Aorta (tissue), 5 donors: ENCODE measurements around the gene TMEM40. TPM values are rescaled to one million over a fixed set of nuclear protein-coding genes. Genes with fewer than 3 reads are reported as not detected.

Source experiments
- ATAC-seq: fragments of 200-7000 bp; cut with Tn5 transposase; one replicate; pipeline ENCODE4 v1.9.1; 2022; ENCODE audit warnings: moderate library complexity; ENCODE audit not compliant: low FRiP score
- DNase-seq, 2 donors: peaks; one replicate each; pipeline ENCODE4 v3.0.0-alpha.2; 2020
- H3K27ac ChIP-seq, 2 donors: one replicate each; pipeline ENCODE4 v1.5.1; 2013; ENCODE audit warnings: low read length in 2 of 2, mild to moderate bottlenecking in 2 of 2, moderate library complexity in 2 of 2, control low read depth in 1 of 2, inconsistent platforms in 1 of 2, low read depth in 1 of 2
- H3K27me3 ChIP-seq, 2 donors: one replicate each; pipeline ENCODE4 v1.6.1; 2013; ENCODE audit warnings: control low read depth in 1 of 2, low read length in 1 of 2, mild to moderate bottlenecking in 1 of 2, moderate library complexity in 1 of 2; ENCODE audit not compliant: insufficient read depth in 2 of 2, control insufficient read depth in 1 of 2
- H3K36me3 ChIP-seq, 2 donors: one replicate each; pipeline ENCODE4 v1.6.1; 2013; ENCODE audit warnings: control low read depth in 1 of 2, low read length in 1 of 2, mild to moderate bottlenecking in 1 of 2; ENCODE audit not compliant: insufficient read depth in 2 of 2, control insufficient read depth in 1 of 2
- H3K4me1 ChIP-seq, 2 donors: one replicate each; pipeline ENCODE4 v1.6.1; 2013; ENCODE audit warnings: low read length in 2 of 2, control low read depth in 1 of 2, mild to moderate bottlenecking in 1 of 2, moderate library complexity in 1 of 2; ENCODE audit not compliant: insufficient read depth in 2 of 2, control insufficient read depth in 1 of 2
- H3K4me3 ChIP-seq, 2 donors: one replicate each; pipeline ENCODE4 v1.5.1; 2013; ENCODE audit warnings: low read length in 2 of 2, control low read depth in 1 of 2, mild to moderate bottlenecking in 1 of 2
- H3K9me3 ChIP-seq: one replicate; pipeline ENCODE4 v1.6.1; 2013; ENCODE audit warnings: mild to moderate bottlenecking, low read length; ENCODE audit not compliant: control insufficient read depth
- WGBS, 2 donors: extraction: QIAGEN DNeasy Blood & Tissue Kit; methylation state at CpG; one replicate each; pipeline ENCODE4 v1.1.7; 2013; 5-methylcytosine and 5-hydroxymethylcytosine counted together
- intact Hi-C, 2 donors: fragments of 100-400 bp; cut with DNase I; formaldehyde crosslinking; loops; one replicate each; pipeline versions ENCODE4 v1.14.2 to v1.15.0; 2022
- polyA plus RNA-seq, 2 donors: library from polyadenylated mRNA; stranded (reverse); fragments of 200-250 nt; gene quantifications; one replicate each; pipeline ENCODE4 v1.2.3, GENCODE V29; 2013
- total RNA-seq, 2 donors: library from RNA; stranded (reverse); fragmentation: NEBNext Ultra II Directional; extraction: Animal tissue kit (Norgen Biotek cat#: 25700); gene quantifications; one replicate each; pipeline ENCODE4 v1.2.1, GENCODE V29; 2021
- donor health status: healthy with polysubstance abuse.
- donor health status: Bipolar disorder and iron deficiency.
- donor health status: DM: no; HTN: no; CAD: no.
- donor health status: DM: no; HTN: no; CAD: no.
- donor health status: DM: yes; HTN: yes; CAD: no.

The TMEM40 gene
- total and polyA plus RNA-seq, 4 donors, result 0.50 to 0.84 TPM; not detected in 2

- ATAC-seq (no peak), DNase-seq (peak in 1 of 2 donors; percentile 7)
- intact Hi-C loops, result no loop called here
- no peaks in the 10 kb centered on the region for H3K4me1 ChIP-seq
- no peaks in the 10 kb centered on the region for H3K9me3 ChIP-seq
- no peaks in the 10 kb centered on the region for H3K27me3 ChIP-seq
- WGBS, 2 donors, result 93 to 95% methylated on average over 5 of the region's 5 CpGs
- H3K4me3 ChIP-seq, result no peak overlapping the region
- no peak overlapping the region for H3K27ac ChIP-seq
- no peaks in the 10 kb centered on the region for H3K36me3 ChIP-seq
These were observed 10.6 kb downstream of the TMEM40 start for GRCh38 chr3:12748477-12748876.

- no peak for ATAC-seq
These were observed 12.6 kb downstream of the TMEM40 start for GRCh38 chr3:12746419-12746818.

GRCh38 chr3:12744326-12744725 is 14.7 kb downstream of the TMEM40 start:
- Histone ChIP-seq H3K4me1 (no peaks in the 10 kb centered on the region), H3K4me3 (no peak overlapping the region), H3K27ac (no peak overlapping the region), H3K9me3 (no peaks in the 10 kb centered on the region), H3K36me3 (no peaks in the 10 kb centered on the region), H3K27me3 (no peaks in the 10 kb centered on the region)
- intact Hi-C loops, result no loop called here
- WGBS, 2 donors, result 87 to 88% methylated on average over 1 of the region's 1 CpG
- DNase-seq, result no peak
- no peak for ATAC-seq

More at GRCh38 chr3:12746419-12746818, 12.6 kb downstream of the TMEM40 start:
- H3K4me3 ChIP-seq, result no peak overlapping the region
- 84 to 88% methylated on average over 10 of the region's 10 CpGs for WGBS, 2 donors
- H3K9me3 ChIP-seq, result no peaks in the 10 kb centered on the region
- H3K4me1 ChIP-seq, result no peaks in the 10 kb centered on the region
- intact Hi-C loops, result no loop called here
- peak in 1 of 2 donors; percentile 49 for DNase-seq
- H3K27ac ChIP-seq, result no peak overlapping the region
- no peaks in the 10 kb centered on the region for H3K27me3 ChIP-seq
- no peaks in the 10 kb centered on the region for H3K36me3 ChIP-seq

- ATAC-seq (no peak), DNase-seq (no peak)
- Histone ChIP-seq H3K4me1 (no peaks in the 10 kb centered on the region), H3K4me3 (no peak overlapping the region), H3K27ac (no peak overlapping the region), H3K9me3 (no peaks in the 10 kb centered on the region), H3K27me3 (no peaks in the 10 kb centered on the region), H3K36me3 (no peaks in the 10 kb centered on the region)
- WGBS, 2 donors, result 82 to 83% methylated on average over 11 of the region's 11 CpGs
- intact Hi-C loops, result no loop called here
These were observed 15.5 kb downstream of the TMEM40 start for GRCh38 chr3:12743583-12743982.

- ATAC-seq, result no peak
- Histone ChIP-seq H3K9me3 (no peaks in the 10 kb centered on the region), H3K4me3 (no peak overlapping the region), H3K27ac (no peak overlapping the region), H3K27me3 (no peaks in the 10 kb centered on the region), H3K36me3 (no peaks in the 10 kb centered on the region), H3K4me1 (no peaks in the 10 kb centered on the region)
- DNase-seq, result no peak
- intact Hi-C loops, result no loop called here
- 69 to 76% methylated on average over 5 of the region's 5 CpGs for WGBS, 2 donors
These were observed 16.5 kb downstream of the TMEM40 start for GRCh38 chr3:12742330-12743107.

- Histone ChIP-seq H3K9me3 (no peaks in the 10 kb centered on the region), H3K4me1 (no peaks in the 10 kb centered on the region), H3K4me3 (no peak overlapping the region), H3K27ac (no peak overlapping the region), H3K27me3 (no peaks in the 10 kb centered on the region), H3K36me3 (no peaks in the 10 kb centered on the region)
- WGBS, 2 donors, result 83 to 88% methylated on average over 2 of the region's 2 CpGs
- DNase-seq (no peak), ATAC-seq (no peak)
- intact Hi-C loops, result no loop called here
These were observed 17.9 kb downstream of the TMEM40 start for GRCh38 chr3:12741209-12741608.

- Histone ChIP-seq H3K27me3 (no peaks in the 10 kb centered on the region), H3K36me3 (no peaks in the 10 kb centered on the region), H3K4me3 (no peak overlapping the region), H3K9me3 (no peaks in the 10 kb centered on the region), H3K4me1 (no peaks in the 10 kb centered on the region), H3K27ac (no peak overlapping the region)
- 81 to 82% methylated on average over 6 of the region's 6 CpGs for WGBS, 2 donors
- ATAC-seq, result no peak
- no peak for DNase-seq
- intact Hi-C loops, result no loop called here
These were observed 21.2 kb downstream of the TMEM40 start for GRCh38 chr3:12737833-12738232.

- no peaks in the 10 kb centered on the region for H3K36me3 ChIP-seq
- intact Hi-C loops, result no loop called here
- DNase-seq, result no peak
- H3K4me3 ChIP-seq, result no peak overlapping the region
- no peak overlapping the region for H3K27ac ChIP-seq
- no peak for ATAC-seq
- 82 to 86% methylated on average over 2 of the region's 2 CpGs for WGBS, 2 donors
- no peaks in the 10 kb centered on the region for H3K27me3 ChIP-seq
- H3K9me3 ChIP-seq, result no peaks in the 10 kb centered on the region
- H3K4me1 ChIP-seq, result no peaks in the 10 kb centered on the region
These were observed 21.7 kb downstream of the TMEM40 start for GRCh38 chr3:12737319-12737718.

GRCh38 chr3:12734960-12735359 is 24.1 kb downstream of the TMEM40 start:
- Histone ChIP-seq H3K9me3 (no peaks in the 10 kb centered on the region), H3K27ac (no peak overlapping the region), H3K4me1 (no peaks in the 10 kb centered on the region), H3K4me3 (no peak overlapping the region), H3K27me3 (no peaks in the 10 kb centered on the region), H3K36me3 (no peaks in the 10 kb centered on the region)
- ATAC-seq (no peak), DNase-seq (no peak)
- intact Hi-C loops, result no loop called here
- 94% methylated on average over 4 of the region's 4 CpGs for WGBS, 2 donors
